ENCODE results near the gene TRIP12. TPM values are rescaled to one million over a fixed set of nuclear protein-coding genes. Genes with fewer than 3 reads are reported as not detected.

Gene TRIP12
- polyA plus RNA-seq, 1 of the 3 experiments (the other 2 are of a cell fraction): 30.3 TPM

DNA sequence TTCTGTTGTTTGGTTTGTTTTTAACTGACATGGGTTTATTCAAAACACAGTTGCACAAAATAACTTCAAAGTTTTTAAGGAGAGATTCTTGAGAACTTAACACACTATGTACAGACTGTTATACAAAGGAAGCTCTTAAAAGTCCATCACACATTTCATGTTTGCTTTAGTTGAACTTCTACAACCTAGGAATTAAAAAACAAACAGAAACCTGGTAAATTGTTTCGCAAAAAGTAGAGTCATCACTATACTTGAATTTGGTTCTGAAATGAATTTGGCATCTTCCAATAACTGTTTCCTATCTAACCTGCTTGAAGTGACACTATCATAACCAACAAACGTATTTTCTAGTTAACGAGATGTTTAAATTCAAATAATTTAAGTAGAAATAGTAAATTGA lies 21.8 kb downstream of the TRIP12 start:
- Histone ChIP-seq H3K27ac (ENCODE audit: low read depth in 2 of 2, low read length in 1 of 2) (no peak overlapping the region), H3K36me3 (replicated peaks in 1 of 2; ENCODE audit: control insufficient read depth in 1 of 2, insufficient read depth in 2 of 2, low read length in 1 of 2) (peaks cover 15 to 50% of the 10 kb centered on the region in 2 experiments), H4K20me1 (ENCODE audit: insufficient read depth) (peaks cover 98% of the 10 kb centered on the region), H3F3A (replicated peaks; ENCODE audit: insufficient read depth) (peaks cover 18% of the 10 kb centered on the region), H3K4me1 (ENCODE audit: control insufficient read depth in 1 of 2, insufficient read depth in 2 of 2, low read depth in 1 of 2, low read length in 1 of 2) (peaks cover 0 to 24% of the 10 kb centered on the region in 2 experiments; a peak in 1 of 4 replicates), H3K9ac (no peak overlapping the region), H3K4me2 (no peak overlapping the region), H3K27me3 (ENCODE audit: insufficient read depth) (no peaks in the 10 kb centered on the region), H3K79me2 (ENCODE audit: insufficient read depth) (peaks cover 98% of the 10 kb centered on the region), H3K4me3 (ENCODE audit: low read depth in 2 of 2, low read length in 1 of 2) (no peak overlapping the region), H3K9me3 (no peaks in the 10 kb centered on the region), H3K9me2 (no peaks in the 10 kb centered on the region), H2AFZ (ENCODE audit: low read depth) (no peak overlapping the region)
- CTCF ChIA-PET: interaction anchor here (1.3 kb wide), 1 partner anchor 11 kb away, joined by 4 read pairs; no protein-coding TSS in a partner anchor
- no peak for DNase-seq
- POLR2A ChIA-PET: no interaction called here
- 96% methylated on average over 3 of the region's 3 CpGs for WGBS (ENCODE audit: low lambda C conversion rate)
- no peak for TF ChIP-seq YY1 (IDR thresholded peaks at IDR 0.05; ENCODE audit: low read depth)
- no peak for TF ChIP-seq SIN3A (IDR thresholded peaks at IDR 0.05; ENCODE audit: borderline replicate concordance, low read depth, low read length)
- TF ChIP-seq FOXJ3 (CRISPR knock-in tag; IDR thresholded peaks at IDR 0.05): no peak
- TF ChIP-seq POLR2AphosphoS5 (IDR thresholded peaks at IDR 0.05; ENCODE audit: low read depth, low read length): no peak
- TF ChIP-seq MEF2A (IDR thresholded peaks at IDR 0.05; ENCODE audit: borderline replicate concordance, low read depth): no peak
- TF ChIP-seq, protein P1, sequence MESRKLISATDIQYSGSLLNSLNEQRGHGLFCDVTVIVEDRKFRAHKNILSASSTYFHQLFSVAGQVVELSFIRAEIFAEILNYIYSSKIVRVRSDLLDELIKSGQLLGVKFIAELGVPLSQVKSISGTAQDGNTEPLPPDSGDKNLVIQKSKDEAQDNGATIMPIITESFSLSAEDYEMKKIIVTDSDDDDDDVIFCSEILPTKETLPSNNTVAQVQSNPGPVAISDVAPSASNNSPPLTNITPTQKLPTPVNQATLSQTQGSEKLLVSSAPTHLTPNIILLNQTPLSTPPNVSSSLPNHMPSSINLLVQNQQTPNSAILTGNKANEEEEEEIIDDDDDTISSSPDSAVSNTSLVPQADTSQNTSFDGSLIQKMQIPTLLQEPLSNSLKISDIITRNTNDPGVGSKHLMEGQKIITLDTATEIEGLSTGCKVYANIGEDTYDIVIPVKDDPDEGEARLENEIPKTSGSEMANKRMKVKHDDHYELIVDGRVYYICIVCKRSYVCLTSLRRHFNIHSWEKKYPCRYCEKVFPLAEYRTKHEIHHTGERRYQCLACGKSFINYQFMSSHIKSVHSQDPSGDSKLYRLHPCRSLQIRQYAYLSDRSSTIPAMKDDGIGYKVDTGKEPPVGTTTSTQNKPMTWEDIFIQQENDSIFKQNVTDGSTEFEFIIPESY (IDR thresholded peaks at IDR 0.05; ENCODE audit: borderline replicate concordance, low read depth): no peak
- TF ChIP-seq TEAD4 (IDR thresholded peaks at IDR 0.05; ENCODE audit: borderline replicate concordance, insufficient read depth): no peak
- no peak for TF ChIP-seq TCF12 (IDR thresholded peaks at IDR 0.05)

DNA sequence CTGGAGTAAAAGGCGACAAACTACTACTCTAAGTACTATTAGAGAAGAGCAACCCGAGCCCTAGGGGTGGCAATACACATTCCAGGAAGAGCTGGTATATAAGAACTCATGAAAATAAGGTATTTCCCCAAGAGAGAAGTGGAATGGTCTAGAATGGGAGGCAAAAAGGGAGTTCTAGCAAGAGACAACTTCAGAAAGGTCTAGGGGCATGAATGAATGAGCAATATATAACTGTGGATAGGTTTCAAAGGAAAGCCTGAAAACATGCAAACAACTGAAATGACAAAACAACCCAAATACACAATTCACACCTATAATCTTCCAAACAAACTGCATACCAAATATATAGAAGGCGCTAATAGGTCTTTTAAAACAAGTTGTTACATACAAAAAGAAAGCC lies 22.2 kb downstream of the TRIP12 start:
- H3K27me3 ChIP-seq (ENCODE audit: insufficient read depth): no peaks in the 10 kb centered on the region
- no peak overlapping the region for H2AFZ ChIP-seq (ENCODE audit: low read depth)
- no peak overlapping the region for H3K27ac ChIP-seq (ENCODE audit: low read depth in 2 of 2, low read length in 1 of 2)
- no peak overlapping the region for H3K4me2 ChIP-seq
- H3K4me3 ChIP-seq (ENCODE audit: low read depth in 2 of 2, low read length in 1 of 2): no peak overlapping the region
- H3K79me2 ChIP-seq (ENCODE audit: insufficient read depth): peaks cover 98% of the 10 kb centered on the region
- TF ChIP-seq MXI1 (IDR thresholded peaks at IDR 0.05; ENCODE audit: low read depth, low read length): no peak
- no peak for TF ChIP-seq NRF1 (IDR thresholded peaks at IDR 0.05; ENCODE audit: low read depth, low read length)
- no peak for TF ChIP-seq YY1 (IDR thresholded peaks at IDR 0.05; ENCODE audit: low read depth)
- TF ChIP-seq, protein P2, sequence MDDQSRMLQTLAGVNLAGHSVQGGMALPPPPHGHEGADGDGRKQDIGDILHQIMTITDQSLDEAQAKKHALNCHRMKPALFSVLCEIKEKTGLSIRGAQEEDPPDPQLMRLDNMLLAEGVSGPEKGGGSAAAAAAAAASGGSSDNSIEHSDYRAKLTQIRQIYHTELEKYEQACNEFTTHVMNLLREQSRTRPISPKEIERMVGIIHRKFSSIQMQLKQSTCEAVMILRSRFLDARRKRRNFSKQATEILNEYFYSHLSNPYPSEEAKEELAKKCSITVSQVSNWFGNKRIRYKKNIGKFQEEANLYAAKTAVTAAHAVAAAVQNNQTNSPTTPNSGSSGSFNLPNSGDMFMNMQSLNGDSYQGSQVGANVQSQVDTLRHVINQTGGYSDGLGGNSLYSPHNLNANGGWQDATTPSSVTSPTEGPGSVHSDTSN (IDR thresholded peaks at IDR 0.05): no peak
- no peak for TF ChIP-seq RFX5 (IDR thresholded peaks at IDR 0.05; ENCODE audit: low read length)
- TF ChIP-seq, protein P1 (IDR thresholded peaks at IDR 0.05; ENCODE audit: borderline replicate concordance, low read depth): no peak
- TF ChIP-seq TEAD4 (IDR thresholded peaks at IDR 0.05; ENCODE audit: borderline replicate concordance, insufficient read depth): no peak
- TF ChIP-seq SIN3A (IDR thresholded peaks at IDR 0.05; ENCODE audit: borderline replicate concordance, low read depth, low read length): no peak
- TF ChIP-seq, protein P3, sequence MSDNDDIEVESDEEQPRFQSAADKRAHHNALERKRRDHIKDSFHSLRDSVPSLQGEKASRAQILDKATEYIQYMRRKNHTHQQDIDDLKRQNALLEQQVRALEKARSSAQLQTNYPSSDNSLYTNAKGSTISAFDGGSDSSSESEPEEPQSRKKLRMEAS (IDR thresholded peaks at IDR 0.05; ENCODE audit: low read depth): no peak
- no peak for TF ChIP-seq SMC3 (IDR thresholded peaks at IDR 0.05; ENCODE audit: low read depth, low read length)
- TF ChIP-seq RCOR1 (IDR thresholded peaks at IDR 0.05; ENCODE audit: low read length): no peak
- no peak for TF ChIP-seq FOSL2 (IDR thresholded peaks at IDR 0.05; ENCODE audit: borderline replicate concordance, low read depth)
- no peaks in the 10 kb centered on the region for H3K9me2 ChIP-seq
- peaks cover 98% of the 10 kb centered on the region for H4K20me1 ChIP-seq (ENCODE audit: insufficient read depth)
- H3K9ac ChIP-seq: no peak overlapping the region
- peaks cover 0 to 24% of the 10 kb centered on the region in 2 experiments; a peak in 1 of 4 replicates for H3K4me1 ChIP-seq (ENCODE audit: control insufficient read depth in 1 of 2, insufficient read depth in 2 of 2, low read depth in 1 of 2, low read length in 1 of 2)
- peaks cover 16 to 50% of the 10 kb centered on the region in 2 experiments for H3K36me3 ChIP-seq (replicated peaks in 1 of 2; ENCODE audit: control insufficient read depth in 1 of 2, insufficient read depth in 2 of 2, low read length in 1 of 2)
- H3K9me3 ChIP-seq: no peaks in the 10 kb centered on the region
- ChIA-PET CTCF (interaction anchor here (0.9 kb wide), 1 partner anchor 12 kb away, joined by 3 read pairs; no protein-coding TSS in a partner anchor), POLR2A (no interaction called here)
- H3F3A ChIP-seq (replicated peaks; ENCODE audit: insufficient read depth): peaks cover 18% of the 10 kb centered on the region
- no peak for DNase-seq
- WGBS (ENCODE audit: low lambda C conversion rate): 95% methylated on average over 3 of the region's 3 CpGs

All from SK-N-SH (cell line).